Left lung (tissue), 10 donors: ENCODE measurements around the gene ERBB4. TPM values are rescaled to one million over a fixed set of nuclear protein-coding genes. Genes with fewer than 3 reads are reported as not detected.

Source experiments
- ATAC-seq: fragments of 200-7000 bp; cut with Tn5 transposase; one replicate; pipeline ENCODE4 v1.9.1; 2020; ENCODE audit warnings: moderate library complexity
- DNase-seq, 4 donors: peaks; one replicate each; pipeline ENCODE4 v3.0.0-alpha.2; 2013 to 2020
- H3K27ac ChIP-seq, 2 donors: fragments of 200-600 bp; sonication (generic) in 1 of 2; one replicate each; pipeline versions ENCODE4 v1.5.0 to v1.8.0; 2020 to 2021
- H3K27me3 ChIP-seq, 2 donors: fragments of 200-600 bp; sonication (generic) in 1 of 2; one replicate each; pipeline versions ENCODE4 v1.5.0 to v1.8.0; 2020 to 2021
- H3K36me3 ChIP-seq, 2 donors: fragments of 200-600 bp; sonication (generic) in 1 of 2; one replicate each; pipeline versions ENCODE4 v1.5.0 to v1.8.0; 2020 to 2021
- H3K4me1 ChIP-seq, 2 donors: fragments of 200-600 bp; one replicate each; pipeline ENCODE4 v1.8.0; 2021
- H3K4me3 ChIP-seq, 2 donors: fragments of 200-600 bp; sonication (generic) in 1 of 2; one replicate each; pipeline versions ENCODE4 v1.5.0 to v1.8.0; 2020 to 2021; ENCODE audit warnings: mild to moderate bottlenecking in 1 of 2
- H3K9me3 ChIP-seq, 2 donors: fragments of 200-600 bp; sonication (generic) in 1 of 2; one replicate each; pipeline versions ENCODE4 v1.5.0 to v1.8.0; 2020 to 2021
- intact Hi-C, 2 donors: fragments of 100-400 bp; cut with DNase I; formaldehyde crosslinking; loops; one replicate each; pipeline versions ENCODE4 v1.11.2 to v1.14.2; 2022
- polyA plus RNA-seq, 6 donors: library from polyadenylated mRNA; unstranded; fragments of 120-200 nt; gene quantifications; one replicate each; pipeline ENCODE4 v1.2.1, GENCODE V29; 2013; ENCODE audit not compliant: insufficient read length in 6 of 6
- total RNA-seq, 2 donors: library from RNA; stranded (reverse); fragmentation: NEBNext Ultra II Directional; extraction: Animal tissue kit (Norgen Biotek cat#: 25700); gene quantifications; one replicate each; pipeline ENCODE4 v1.2.1, GENCODE V29; 2021
- TF ChIP-seq, protein P1 (sequence below), 2 donors: fragments of 200-600 bp; sonication (generic) in 1 of 2; IDR thresholded peaks; one replicate each; pipeline versions ENCODE4 v1.5.0 to v1.8.0; 2021; ENCODE audit warnings: antibody characterized with exemption in 2 of 2
- donor health status: DM: no; HTN: yes; CAD: no.
- donor health status: DM: no; HTN: no; CAD: no.

Gene ERBB4
- total and polyA plus RNA-seq, 8 donors, result 0.89 to 16.0 (median 1.4) TPM

DNA sequence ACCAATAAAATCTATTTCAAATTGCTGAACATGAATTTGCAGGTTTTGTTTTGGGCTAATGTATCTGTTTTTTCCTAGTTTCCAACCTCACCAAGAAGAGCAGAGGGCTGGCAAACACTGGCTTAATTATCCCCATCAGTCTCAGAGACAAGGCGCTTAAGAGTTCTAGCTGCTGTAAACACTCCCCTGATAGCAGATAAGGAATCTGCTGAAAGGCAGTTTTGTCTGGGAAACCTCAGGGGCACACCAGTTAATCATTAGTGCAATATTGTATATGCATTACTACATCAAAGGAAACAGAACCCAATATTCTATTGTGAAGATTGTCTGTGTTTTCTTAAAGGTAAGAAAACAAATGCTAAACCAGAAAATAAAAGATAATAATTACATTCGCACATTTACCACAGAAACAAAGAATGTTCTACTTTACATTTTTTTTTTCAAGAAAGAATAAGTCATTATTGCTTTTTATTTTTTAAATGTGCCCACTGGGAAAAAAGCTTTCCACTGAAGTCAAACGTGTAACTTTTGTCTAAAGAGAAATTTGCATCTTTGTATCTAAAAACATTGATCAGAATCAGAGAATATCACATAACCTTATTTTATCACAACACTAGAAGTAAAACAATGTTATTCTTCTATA is 179.1 kb downstream of the ERBB4 start:
- TF ChIP-seq, protein P1, sequence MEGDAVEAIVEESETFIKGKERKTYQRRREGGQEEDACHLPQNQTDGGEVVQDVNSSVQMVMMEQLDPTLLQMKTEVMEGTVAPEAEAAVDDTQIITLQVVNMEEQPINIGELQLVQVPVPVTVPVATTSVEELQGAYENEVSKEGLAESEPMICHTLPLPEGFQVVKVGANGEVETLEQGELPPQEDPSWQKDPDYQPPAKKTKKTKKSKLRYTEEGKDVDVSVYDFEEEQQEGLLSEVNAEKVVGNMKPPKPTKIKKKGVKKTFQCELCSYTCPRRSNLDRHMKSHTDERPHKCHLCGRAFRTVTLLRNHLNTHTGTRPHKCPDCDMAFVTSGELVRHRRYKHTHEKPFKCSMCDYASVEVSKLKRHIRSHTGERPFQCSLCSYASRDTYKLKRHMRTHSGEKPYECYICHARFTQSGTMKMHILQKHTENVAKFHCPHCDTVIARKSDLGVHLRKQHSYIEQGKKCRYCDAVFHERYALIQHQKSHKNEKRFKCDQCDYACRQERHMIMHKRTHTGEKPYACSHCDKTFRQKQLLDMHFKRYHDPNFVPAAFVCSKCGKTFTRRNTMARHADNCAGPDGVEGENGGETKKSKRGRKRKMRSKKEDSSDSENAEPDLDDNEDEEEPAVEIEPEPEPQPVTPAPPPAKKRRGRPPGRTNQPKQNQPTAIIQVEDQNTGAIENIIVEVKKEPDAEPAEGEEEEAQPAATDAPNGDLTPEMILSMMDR (IDR thresholded peaks at IDR 0.05), result no peak
- Histone ChIP-seq H3K36me3 (no peaks in the 10 kb centered on the region), H3K9me3 (no peaks in the 10 kb centered on the region), H3K27ac (no peak overlapping the region), H3K4me1 (no peaks in the 10 kb centered on the region), H3K4me3 (no peak overlapping the region), H3K27me3 (no peaks in the 10 kb centered on the region)
- ATAC-seq, result no peak
- DNase-seq, result no peak
- intact Hi-C loops, result no loop called here

DNA sequence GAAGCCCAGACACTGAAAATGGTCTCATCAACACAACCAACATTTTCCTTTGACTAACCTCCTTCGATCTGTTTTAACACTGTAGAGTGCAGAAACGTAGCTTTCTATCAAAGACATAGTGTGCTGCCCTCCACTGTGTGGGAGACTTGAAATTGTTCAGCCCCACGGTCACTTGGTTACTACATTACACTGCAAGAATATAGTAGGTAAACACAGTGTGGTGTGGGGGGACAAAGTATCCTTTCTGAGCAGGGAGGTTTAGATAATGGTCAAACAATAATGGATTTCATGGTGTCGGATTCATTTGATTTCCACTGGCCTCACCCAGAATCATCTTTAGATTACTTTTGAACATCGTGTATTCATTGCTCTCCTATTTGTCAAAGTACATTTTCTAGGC is 181.0 kb downstream of the ERBB4 start:
- H3K27ac ChIP-seq, result no peak overlapping the region
- no peaks in the 10 kb centered on the region for H3K36me3 ChIP-seq
- H3K4me3 ChIP-seq, result no peak overlapping the region
- ATAC-seq (no peak), DNase-seq (no peak)
- no peaks in the 10 kb centered on the region for H3K9me3 ChIP-seq
- H3K4me1 ChIP-seq, result no peaks in the 10 kb centered on the region
- intact Hi-C loops, result no loop called here
- no peaks in the 10 kb centered on the region for H3K27me3 ChIP-seq
- TF ChIP-seq, protein P1 (IDR thresholded peaks at IDR 0.05), result no peak

DNA sequence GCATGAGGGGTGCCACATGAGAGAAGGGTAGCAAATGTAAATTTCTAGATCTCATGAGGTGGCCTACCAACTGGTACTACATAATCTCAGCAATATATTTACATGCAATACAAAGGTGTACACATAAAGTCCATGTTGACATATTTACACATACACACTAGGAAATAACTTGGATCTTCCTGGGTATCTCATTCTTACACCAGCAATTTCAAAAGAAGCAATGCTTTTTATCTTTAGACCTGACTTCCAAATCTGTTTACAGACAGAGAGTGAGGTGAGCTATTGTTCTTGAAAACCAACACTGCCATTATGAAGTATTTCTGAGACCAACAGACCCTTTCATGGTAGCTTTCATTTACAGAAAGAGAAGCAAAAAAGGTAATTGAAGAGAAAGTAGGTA is 184.2 kb downstream of the ERBB4 start:
- no peak for DNase-seq
- Histone ChIP-seq H3K27me3 (no peaks in the 10 kb centered on the region), H3K27ac (no peak overlapping the region), H3K4me3 (no peak overlapping the region), H3K4me1 (no peaks in the 10 kb centered on the region), H3K36me3 (no peaks in the 10 kb centered on the region), H3K9me3 (no peaks in the 10 kb centered on the region)
- intact Hi-C loops, result no loop called here
- no peak for ATAC-seq
- TF ChIP-seq, protein P1 (IDR thresholded peaks at IDR 0.05), result no peak

DNA sequence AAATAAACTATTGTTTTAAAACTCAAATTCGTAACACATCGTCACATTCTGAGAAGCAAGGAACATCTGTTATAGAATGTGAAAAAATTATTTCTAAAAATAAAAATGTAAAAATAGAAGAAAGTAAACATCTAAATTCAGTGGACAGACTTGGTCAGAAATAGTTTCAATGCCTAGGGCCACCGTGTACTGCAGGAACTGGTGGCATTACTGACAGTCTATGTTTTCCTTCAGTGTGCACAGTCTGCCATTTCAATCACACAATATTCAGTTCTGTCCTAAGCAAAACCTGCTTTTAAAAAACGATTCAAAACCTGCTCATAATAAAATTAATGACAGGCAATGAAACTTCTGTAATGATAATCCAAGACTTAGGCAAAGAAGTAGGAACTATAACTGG is 190.1 kb downstream of the ERBB4 start:
- H3K9me3 ChIP-seq, result no peaks in the 10 kb centered on the region
- H3K4me3 ChIP-seq, result no peak overlapping the region
- intact Hi-C loops, result no loop called here
- H3K4me1 ChIP-seq, result no peaks in the 10 kb centered on the region
- H3K36me3 ChIP-seq, result no peaks in the 10 kb centered on the region
- H3K27ac ChIP-seq, result no peak overlapping the region
- TF ChIP-seq, protein P1 (IDR thresholded peaks at IDR 0.05), result no peak
- ATAC-seq, result no peak
- DNase-seq, result no peak
- H3K27me3 ChIP-seq, result no peaks in the 10 kb centered on the region

DNA sequence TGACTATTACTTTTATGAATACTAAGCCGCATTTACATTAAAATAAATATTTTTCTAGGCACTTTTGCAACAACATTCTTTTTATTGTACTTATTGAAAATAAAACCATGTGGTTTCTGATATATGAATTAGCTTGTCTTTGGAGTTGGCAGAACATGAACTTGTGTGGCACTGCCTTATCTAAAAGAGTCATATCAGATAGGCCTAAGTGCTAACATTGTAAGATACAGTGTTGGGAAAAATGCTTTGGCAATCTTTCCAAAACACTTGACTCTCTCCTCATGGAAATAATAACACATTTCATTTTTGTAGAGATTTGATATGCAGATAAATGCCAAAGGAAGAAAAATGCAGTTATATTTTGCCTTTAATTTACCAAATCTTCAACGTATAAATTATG is 191.7 kb downstream of the ERBB4 start:
- intact Hi-C loops, result no loop called here
- Histone ChIP-seq H3K36me3 (no peaks in the 10 kb centered on the region), H3K4me1 (no peaks in the 10 kb centered on the region), H3K4me3 (no peak overlapping the region), H3K9me3 (no peaks in the 10 kb centered on the region), H3K27ac (no peak overlapping the region), H3K27me3 (no peaks in the 10 kb centered on the region)
- ATAC-seq, result peak; percentile 78
- no peak for DNase-seq
- TF ChIP-seq, protein P1 (IDR thresholded peaks at IDR 0.05), result no peak
